SW480 (cell line): ENCODE results near the gene THEM4.

Source experiments
- DNase-seq: peaks from one replicate; pipeline ENCODE4 v3.0.0-alpha.2; 2016; ENCODE audit warnings: low spot score

Gene THEM4

DNA sequence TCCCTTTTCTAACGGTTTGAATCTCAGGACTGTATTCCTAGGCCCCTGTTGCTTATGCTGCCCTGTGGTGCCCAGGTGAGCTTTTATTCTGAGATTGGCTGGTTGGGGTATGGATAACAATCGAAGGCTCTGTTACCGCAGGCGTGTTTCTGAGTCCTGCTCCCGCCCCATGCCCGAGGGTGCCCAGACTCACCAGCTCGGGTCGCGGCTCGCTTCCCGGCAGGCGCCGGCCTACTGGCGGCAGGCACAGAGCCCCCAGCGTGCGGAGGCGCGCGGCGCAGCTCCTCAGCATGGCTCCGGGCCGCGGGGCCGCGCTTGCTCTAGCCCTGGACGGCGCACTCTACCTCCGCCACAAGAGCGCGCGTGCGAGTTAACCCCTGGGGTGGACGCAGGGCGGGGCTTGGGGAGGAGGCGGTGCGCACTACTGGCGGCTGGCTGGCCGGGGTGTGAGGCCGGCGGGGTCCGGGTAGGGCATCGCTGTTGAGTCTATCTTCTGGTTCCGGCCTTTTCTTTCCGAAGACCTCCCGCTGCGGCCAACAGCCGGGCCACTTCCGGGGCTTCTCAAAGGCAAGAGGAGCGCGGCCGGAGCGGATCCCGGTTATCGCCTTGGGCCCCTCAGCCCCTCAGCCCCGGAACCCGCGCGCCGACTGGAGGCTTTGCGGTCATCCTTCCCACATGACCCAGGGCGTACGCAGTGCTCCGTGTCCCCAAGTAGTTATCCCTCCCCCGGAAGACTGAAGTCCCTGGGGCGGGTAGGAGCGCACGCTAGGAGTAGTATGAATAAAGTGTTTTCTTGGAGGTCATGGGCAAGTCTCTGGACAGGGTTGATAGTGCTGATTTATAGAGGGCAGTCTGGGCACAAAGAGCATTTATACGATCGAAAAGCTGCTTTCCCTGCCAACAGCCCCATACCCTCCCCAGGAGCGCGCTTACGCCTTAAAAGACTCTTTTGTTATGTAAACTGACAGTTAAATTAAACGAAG is at the start of gene THEM4:
Gene THEM4, minus strand, starts transcription at position 345 of the 983 bp plus-strand sequence. Its CDS starts 53 bp downstream, at position 292.
- DNase-seq: peak; percentile 95

DNA sequence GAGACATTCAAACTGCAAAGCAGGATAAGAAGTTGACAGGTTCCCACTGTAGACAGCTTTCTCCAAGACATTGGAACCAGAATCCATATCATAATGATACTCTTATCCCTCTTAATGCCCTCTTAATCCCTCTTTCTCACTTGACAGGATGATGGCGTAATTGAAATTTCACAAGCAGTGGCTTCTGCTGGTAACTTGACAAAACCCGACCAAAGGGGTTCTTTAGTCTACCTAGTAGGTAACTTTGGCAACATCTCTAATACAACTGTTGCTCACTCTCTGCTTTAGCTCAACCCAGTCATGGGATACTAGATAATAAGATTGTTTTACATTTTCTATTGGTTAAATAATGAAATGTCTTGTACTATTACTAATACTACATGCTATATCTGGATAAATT is 49.6 kb upstream of the THEM4 start:
- DNase-seq: no peak

DNA sequence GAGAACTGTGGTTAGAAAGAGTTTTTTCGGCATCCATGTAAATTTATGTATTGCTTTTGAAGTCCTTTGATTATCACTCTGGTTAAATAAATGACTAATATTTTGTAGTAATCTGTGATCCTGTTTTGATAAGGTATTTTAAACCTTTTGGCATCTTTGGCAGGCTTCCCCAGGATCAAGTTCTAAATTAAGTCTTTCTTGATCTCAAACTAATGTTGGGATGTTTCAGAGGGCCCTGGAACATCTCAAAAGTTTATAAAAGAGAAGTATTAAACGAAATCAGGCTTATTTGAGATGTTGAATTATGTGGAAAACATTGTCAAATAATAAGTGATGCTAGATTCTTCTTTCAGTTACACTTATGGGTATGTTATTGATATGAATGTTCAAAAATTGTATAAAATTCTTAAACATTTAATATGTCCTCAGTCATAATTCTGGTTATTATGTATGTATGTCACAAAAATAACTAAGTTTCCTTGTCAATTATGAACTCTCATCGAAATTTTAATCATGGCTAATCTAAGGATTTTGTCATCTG is 47.7 kb upstream of the THEM4 start:
- no peak for DNase-seq

DNA sequence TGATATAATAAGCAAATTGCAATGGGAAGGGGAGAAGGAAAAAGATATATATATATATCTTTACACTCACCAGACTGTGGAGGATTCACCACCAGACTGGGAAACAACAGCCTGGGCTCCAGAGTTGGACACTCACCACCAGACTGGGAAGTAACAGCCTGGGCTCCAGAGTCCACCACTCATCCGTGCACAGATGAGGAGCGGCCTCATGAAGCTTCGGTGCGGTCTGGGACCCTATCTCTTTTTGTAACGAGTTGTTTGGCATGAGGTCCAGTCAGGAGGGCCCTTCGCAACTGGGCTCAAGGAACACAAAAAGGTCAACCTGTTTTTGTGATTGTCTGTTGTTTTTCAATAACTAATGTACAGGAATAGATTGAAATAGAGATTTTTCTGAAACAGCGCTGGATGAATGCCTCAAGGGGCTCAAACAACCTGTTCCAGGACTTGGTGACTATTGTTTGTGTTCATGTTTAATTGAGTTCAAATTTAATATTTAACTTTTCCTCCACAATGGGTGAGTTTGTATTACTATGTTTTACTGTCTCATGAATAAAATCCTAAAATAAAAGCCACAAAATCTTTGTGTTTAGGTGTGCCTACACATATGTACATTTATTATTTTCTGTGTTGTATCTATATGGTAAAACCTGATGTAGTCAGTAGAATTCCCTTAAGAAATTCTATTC is 44.2 kb upstream of the THEM4 start:
- DNase-seq: no peak

DNA sequence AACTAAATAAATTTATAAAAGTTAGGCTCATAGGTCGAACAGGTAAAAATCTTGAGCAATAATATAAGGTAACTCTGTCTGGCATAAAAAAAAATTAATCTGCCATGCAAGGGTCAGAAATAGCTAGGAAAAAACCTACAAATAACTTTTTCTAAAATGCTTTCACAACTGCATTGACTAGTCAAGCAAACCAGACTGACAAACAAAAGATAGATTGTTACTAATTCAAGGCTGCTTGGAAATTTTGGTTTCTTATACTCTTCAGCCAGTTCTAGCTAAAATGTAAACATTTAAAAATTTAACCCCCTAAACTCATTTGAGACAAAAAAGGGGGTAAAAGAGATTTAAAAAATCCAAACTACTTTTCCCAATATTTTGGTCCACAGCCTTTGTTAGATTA is 43.5 kb upstream of the THEM4 start:
- DNase-seq: no peak

DNA sequence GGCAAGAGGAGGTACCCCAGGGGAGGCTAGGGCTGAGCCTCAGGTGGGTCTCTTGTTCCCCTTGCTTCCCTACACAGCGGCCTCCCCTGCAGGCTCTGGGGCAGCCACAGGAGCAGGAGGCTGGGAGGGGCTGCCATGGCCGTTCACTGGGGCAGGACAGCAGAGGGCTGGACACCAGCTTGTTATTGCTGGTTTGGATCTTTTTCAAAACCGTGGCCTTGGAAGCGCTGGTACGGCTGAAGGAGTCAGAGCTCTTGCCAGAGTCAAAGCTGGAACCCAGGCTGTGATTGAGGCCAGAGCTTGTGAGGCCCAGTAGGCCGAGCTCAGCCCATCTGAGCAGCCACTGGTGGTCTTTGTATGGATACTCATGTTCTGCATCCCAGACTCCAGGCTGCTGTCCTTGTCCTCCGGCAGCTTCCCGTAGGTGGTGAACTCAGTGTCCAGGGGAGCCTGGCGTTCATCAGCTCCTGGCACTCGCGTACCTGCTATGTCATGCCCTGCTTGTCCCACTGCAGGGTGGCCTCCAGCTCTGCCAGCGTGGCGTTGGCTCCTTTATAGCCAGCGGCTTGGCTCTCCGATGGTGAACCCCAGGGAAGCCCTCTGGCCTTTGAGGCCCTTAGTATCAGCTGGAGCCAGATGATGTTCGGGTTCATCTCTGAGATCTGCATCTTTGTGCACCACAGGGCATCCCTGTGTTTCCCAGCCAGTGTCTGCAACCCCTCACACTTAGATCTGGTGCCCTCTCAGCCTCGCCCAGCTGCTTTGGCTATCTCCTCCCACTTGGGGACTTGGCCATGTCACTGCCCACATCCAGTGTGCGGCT is 40.3 kb upstream of the THEM4 start:
- no peak for DNase-seq

DNA sequence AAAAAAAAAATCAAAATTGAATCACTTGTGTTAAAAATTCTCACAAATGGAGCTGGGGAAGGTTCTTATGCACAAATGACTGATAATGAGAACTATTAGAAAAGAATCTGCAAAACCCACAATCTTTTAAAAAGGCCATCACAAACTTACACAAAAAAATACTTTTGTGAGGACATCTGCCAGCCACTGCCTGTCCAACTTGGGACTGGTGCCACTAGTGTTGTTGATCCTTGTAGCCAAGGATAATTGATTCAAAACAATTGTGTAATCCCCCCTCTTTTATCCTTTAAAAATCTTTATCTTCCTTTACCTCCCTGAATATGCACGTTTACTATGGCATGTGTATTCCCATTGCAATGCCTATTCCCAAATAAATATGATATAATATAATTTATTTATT is 39.2 kb upstream of the THEM4 start:
- no peak for DNase-seq

DNA sequence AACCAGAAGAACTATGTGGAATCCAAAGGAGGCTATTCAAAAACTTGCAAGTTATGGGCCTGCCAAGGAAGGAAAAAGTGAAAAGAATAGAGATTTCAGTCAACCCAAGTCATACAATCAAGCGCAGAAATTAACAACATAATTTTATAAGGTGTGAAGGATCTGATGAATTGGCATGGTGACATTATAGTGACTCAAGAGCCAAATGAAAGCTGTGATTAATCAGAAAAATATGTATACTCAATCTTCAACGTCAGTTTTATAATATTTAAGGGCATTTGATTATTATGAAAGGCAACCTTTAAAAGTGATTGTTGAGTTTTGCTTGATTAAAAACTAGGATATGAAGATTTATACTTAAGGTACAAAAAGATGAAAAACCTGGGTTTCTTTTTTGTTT is 37.8 kb upstream of the THEM4 start:
- no peak for DNase-seq

DNA sequence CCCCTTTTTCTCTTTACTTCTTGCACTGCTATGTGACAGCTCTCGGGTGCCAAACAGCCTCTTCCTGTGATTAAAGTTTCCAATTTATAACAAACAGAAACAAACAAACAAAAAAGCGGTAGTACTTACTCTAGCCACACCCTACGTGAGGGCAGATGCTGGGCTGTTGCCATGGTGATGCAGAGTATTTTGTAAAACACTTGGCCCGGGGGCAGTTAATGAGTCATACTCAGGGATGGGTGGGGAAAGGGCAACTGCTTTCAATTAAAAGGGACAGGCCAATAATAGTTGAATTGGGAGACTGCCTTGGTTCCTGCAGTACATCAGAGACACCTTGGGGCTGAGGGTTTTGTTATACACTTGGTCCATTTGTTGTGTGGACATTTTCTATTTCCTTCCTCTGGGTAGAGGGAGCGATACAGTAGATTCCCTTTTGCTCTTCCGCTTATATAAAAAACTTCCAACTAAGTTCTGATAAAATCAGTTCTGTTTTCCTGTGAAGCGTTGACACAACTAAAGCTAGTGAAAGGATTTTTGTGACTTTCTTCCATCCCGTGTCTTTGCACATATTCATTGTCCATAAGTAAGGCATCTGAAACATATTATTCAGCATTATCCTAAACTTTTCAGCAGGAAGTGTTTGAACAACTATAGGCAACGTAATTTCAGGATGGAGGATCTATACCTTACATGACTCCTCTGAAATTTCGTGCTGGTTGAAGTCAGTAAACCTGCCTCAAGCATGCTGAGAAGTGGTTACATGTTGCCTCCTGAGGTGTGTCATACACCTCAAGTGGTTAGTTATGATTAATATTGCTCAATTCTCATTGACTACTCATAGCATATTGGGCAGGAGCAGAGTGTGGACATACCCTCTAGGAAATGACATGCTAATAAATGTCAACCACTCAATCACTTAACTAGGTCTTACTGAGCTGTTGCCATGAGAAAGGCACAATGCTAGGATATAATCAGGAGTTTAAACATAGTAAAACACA is 36.7 kb upstream of the THEM4 start:
- DNase-seq: peak; percentile 97

DNA sequence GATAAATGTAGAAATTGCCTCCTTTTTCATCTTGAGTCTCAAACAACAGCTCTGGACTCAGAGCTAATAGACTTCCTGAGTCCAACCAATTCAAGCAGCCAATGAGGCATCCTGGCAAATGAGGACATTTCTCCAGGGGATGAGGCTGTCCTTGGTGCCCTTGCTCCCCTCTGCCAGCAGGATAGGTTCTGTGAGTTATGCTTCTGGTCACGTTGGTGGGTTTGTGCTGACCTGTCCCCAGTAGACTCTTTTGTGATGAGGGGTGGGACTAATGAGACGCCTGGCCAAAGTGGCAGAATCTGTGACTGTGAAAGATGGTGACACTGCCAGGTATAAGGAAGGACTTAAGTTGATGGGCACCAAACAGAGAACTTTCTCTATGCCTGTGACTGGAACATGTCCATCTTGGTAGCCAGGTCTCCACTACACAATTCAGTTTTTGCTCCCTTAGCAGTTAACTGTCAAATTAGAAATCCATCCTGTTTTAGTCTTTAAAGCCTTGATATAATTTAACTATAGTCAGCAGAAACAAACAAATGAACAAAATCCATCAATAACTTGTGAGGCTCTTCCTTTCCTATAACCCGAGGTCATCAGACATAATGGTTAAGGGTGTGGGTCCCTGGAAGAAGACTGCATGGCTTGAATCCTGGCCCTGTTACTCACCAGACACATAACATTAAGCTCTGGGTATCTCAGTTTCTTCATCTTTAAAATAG is 35.7 kb upstream of the THEM4 start:
- DNase-seq: no peak

DNA sequence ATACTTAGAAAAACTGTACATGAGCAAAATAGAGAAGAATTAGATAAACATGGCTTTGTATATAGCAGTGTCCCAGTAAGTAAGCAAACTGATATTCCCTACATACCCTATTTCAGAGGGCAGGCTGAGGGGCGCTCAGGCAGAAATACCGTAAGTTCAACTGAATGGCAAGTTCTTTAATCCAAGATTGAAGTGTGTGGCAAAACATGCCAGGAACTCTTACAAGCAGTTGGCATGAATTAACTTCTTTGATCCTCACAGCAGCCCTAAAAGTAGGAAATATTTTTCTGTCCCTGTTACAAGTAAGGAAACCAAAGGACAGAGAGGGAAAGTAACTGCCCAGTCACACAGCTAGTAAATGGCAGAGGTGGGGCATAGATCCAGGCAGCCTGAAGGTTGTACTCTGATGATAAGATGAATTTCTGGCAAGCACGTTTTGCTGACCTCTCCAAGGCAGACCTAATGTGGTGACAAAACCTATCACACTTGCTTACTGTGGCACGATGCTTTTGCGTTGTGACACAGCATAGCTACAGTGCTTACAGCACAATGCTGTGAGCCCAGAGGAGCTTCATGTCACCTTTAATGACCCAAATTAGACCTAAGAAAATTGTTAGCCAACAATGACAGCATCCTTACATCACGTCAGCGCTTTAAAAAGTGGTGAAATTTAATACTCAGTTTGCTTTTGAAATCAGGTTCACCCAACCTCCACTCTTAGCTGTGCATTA is 35.0 kb upstream of the THEM4 start:
- DNase-seq: no peak

DNA sequence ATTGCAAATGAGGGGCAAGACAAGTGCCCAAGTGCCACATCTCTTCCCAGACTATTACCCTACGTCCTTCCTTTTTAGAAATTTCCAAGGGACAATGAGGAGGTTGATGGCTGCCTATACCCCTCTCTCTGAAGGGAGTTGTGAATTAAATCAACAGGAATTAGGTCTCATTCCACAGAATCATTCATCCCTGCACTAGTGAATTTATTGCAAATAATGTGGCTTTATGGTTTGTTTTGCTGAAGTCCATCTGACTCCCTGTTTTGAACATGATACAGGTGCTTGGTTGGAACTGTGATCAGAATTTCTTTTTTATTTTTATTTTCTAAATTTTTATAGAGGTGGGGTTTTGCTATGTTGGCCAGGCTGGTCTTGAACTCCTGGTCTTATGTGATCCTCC is 34.3 kb upstream of the THEM4 start:
- no peak for DNase-seq

DNA sequence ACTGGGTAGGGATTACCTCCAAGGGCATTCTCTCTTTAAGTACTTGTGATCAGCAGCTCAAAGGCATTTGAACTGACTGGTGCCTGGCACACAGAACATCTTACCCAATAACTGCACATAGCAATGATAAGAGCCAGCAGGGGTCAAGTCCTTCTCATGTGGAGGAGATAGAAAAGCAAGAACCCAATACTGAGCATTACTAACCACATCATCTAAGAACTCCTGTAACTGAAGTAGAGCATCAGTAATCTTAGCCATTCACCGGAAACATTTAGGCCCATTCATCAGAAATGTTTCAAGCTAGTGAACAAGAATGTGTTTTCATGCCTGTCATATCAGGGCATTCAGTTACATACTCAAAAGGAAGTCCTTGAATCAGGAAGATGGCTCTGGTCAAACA is 33.6 kb upstream of the THEM4 start:
- DNase-seq: no peak

DNA sequence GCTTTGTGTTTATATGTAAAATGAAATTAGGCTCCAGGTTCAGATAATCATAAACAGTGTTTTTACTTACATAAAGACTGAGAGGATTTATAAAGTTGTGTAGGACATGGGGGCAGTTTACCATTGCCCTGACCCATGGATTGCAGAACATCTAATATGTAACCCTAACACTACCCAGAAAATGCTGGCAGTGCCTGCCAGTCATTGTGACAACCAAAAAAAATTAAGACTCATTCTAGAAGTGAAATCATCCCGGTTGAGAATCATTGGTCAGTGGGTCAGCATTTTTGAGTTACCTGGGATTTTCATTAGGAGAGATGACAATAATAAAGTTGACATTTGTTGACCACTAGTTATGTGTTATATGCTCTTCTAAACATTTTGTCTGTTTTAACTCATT is 31.2 kb upstream of the THEM4 start:
- DNase-seq: no peak

DNA sequence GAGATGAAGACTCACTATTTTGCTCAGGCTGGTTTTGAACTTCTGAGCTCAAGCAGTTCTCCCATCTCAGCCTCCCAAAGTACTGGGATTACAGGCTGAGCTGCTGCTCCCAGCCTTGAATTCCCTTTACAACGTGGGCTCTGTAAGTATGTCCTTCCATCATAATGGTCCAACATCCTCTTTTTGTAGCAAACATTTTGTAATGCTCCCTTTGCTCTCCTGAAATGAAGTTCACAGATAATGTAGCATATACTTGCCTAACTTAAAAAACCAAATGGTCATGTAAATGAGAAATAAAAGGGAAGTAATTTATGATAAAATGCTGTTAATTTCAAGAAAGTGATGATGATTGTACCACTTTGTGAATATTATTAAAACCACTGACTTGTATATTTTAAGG is 30.5 kb upstream of the THEM4 start:
- DNase-seq: no peak

DNA sequence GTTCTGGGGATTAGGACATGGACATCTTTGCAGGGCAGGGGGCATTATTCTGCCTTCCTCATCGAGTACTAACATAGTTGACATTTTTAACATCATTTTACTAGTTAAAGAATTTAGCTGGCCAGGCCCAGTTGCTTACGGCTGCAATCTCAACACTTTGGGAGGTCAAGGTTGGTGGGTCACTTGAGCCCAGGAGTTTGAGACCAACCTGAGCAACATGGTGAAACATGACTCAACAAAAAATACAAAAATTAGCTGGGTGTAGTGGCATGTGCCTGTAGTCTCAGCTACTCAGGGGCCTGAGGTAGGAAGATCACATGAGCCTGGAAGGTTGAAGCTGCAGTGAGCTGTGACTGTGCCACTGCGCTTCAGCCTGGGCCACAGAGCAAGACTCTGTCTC is 29.8 kb upstream of the THEM4 start:
- DNase-seq: no peak

DNA sequence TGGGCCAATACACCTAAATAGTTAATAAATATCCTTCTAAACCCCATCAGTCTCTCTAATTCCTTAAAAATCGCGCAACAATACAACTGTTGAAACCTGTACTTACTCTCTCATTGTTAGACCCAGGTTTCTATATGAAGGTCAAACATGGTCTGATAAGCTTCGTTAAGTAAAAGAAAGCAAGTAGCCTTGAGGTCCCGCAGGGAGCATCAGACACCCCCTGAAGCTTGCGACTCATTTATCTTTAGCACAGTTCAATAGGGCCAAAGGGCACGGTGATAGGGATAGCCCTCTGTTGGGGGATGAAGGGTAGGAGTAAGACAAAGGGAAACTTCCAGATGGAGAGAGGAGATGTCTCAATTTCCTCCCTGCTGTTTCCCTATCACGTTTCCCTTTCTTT is 27.3 kb upstream of the THEM4 start:
- DNase-seq: no peak

DNA sequence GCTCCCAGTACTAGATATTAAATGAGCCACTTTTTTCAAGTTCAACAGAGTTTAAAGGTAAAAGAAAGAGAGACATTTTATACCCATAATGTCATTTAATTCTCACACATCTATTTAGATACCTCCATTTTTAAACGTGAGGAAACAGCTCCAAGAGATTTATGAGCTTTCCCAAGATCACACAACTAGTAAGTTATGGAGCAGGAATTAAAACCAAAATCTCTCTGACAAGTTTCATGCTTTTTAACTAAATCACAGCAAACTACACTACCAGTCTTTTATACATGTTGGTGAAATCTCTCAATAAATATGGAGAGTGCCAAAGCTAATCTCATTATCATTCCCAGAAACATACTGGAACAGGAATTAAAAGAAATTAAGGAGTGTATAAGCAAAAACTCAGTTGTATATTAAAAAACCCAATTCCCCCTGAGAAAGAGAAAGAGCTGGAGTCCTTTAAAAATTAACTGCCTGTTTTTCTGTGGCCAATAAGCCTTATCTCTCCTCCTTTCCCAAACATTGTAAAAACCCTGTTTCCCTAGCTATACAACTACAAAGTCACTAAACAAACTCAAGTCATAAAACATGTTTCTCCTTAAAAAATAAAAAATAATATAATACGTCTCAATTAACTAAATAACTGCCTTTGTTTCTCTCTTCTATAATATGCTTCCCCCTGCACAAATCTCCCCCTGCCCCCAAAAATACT is 26.7 kb upstream of the THEM4 start:
- no peak for DNase-seq

DNA sequence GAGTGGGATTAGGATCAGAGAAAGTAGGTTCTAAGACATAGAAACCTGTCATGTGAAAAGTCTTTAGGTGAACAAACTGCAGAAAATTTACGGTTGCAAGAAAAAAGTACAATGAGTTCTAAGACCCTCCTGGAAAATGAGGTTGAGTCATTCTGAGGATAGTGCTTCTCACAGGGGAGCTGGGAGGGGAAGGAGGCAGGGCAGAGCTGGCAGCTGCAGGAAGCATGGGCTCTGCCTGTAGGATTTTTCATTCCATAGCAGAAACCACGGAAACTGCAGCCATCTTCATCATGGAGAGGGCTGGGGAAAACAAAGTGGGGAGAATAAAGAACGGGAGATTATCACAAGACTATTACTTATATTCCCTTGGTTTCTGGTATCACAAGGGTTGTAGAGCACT is 25.8 kb upstream of the THEM4 start:
- DNase-seq: no peak
